Osteoblast (primary cell): ENCODE measurements around the gene FOXI2. TPM values are rescaled to one million over a fixed set of nuclear protein-coding genes. Genes with fewer than 3 reads are reported as not detected.

ENCODE experiments used
- DNase-seq: peaks from one replicate; pipeline ENCODE4 v3.0.0; 2011; ENCODE audit warnings: low spot score, mixed read lengths; ENCODE audit not compliant: insufficient read length; ENCODE audit errors: missing footprints
- H2AFZ ChIP-seq: 2 replicates; pipeline ENCODE4 v1.6.0; 2011; ENCODE audit warnings: mild to moderate bottlenecking, low read length
- H3K27ac ChIP-seq: 2 replicates; pipeline ENCODE4 v1.5.1; 2011; ENCODE audit warnings: mild to moderate bottlenecking, low read depth, low read length, moderate library complexity
- H3K27me3 ChIP-seq: 2 replicates; pipeline ENCODE4 v1.6.0; 2012; ENCODE audit warnings: mild to moderate bottlenecking, control low read depth, inconsistent platforms, low read length, moderate library complexity; ENCODE audit not compliant: insufficient read depth
- H3K36me3 ChIP-seq: 2 replicates; pipeline ENCODE4 v1.5.1; 2011; ENCODE audit warnings: mild to moderate bottlenecking, low read length, control low read depth, moderate library complexity; ENCODE audit not compliant: insufficient read depth
- H3K4me1 ChIP-seq: 2 replicates; pipeline ENCODE4 v1.5.1; 2011; ENCODE audit warnings: mild to moderate bottlenecking, low read length, control low read depth, moderate library complexity; ENCODE audit not compliant: insufficient read depth
- H3K4me2 ChIP-seq: 2 replicates; pipeline ENCODE4 v1.6.0; 2011; ENCODE audit warnings: mild to moderate bottlenecking, low read length; ENCODE audit not compliant: insufficient read depth
- H3K4me3 ChIP-seq: fragments of 200-600 bp; sonication (generic); 3 replicates; pipeline ENCODE4 v1.5.1; 2012; ENCODE audit warnings: mild to moderate bottlenecking, low read length, inconsistent platforms; ENCODE audit not compliant: insufficient read depth
- H3K79me2 ChIP-seq: 2 replicates; pipeline ENCODE4 v1.6.0; 2012; ENCODE audit warnings: mild to moderate bottlenecking, low read length, control low read depth, inconsistent platforms; ENCODE audit not compliant: insufficient read depth
- H3K9me3 ChIP-seq: 2 replicates; pipeline ENCODE4 v1.5.1; 2011; ENCODE audit warnings: low read depth, low read length, control low read depth
- H4K20me1 ChIP-seq: 2 replicates; pipeline ENCODE4 v1.6.0; 2012; ENCODE audit warnings: mild to moderate bottlenecking, low read length, control low read depth; ENCODE audit not compliant: insufficient read depth
- total RNA-seq: library from RNA; depleted of rRNA; stranded (reverse); fragments of >200 nt; gene quantifications from 2 replicates; pipeline ENCODE4 v1.2.3, GENCODE V29; 2012
- TF ChIP-seq, protein P1 (sequence below): IDR thresholded peaks from 2 replicates; pipeline ENCODE4 v1.5.1; 2011; ENCODE audit warnings: mild to moderate bottlenecking, low read depth, low read length, moderate library complexity; ENCODE audit errors: extremely low read depth

The FOXI2 gene
- not detected in 2 replicates for total RNA-seq

DNA sequence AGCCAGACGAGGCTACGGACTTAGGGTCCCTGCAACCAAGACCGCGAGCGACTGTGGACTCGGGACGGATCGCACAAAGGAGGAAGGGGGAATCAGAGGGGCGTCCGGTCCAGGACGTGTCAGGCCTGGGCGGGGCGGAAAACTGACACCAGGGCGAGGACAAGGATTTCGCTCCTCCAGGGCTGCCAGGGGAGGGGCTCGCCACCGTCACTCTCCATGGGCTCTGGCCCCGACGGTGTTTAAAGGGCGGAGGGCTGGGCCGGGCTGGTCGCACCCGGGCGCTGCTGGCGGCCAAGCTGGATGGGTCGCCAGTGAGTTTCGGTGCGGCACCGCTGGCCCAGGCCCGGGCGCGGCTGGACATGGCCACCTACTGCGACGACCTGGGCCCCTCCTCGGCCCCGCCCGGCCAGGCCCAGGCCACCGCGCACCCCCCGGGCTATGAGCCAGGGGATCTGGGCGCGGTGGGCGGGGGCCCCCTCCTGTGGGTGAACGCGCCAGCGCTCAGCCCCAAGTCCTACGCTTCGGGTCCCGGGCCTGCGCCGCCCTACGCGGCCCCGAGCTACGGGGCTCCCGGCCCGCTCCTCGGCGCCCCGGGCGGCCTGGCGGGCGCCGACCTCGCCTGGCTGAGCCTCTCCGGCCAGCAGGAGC, at the start of gene FOXI2:
Gene FOXI2 (plus strand): TSS at position 271 of the 648 bp plus-strand sequence. CDS start 89 bp downstream, at position 360.
- TF ChIP-seq, protein P1, sequence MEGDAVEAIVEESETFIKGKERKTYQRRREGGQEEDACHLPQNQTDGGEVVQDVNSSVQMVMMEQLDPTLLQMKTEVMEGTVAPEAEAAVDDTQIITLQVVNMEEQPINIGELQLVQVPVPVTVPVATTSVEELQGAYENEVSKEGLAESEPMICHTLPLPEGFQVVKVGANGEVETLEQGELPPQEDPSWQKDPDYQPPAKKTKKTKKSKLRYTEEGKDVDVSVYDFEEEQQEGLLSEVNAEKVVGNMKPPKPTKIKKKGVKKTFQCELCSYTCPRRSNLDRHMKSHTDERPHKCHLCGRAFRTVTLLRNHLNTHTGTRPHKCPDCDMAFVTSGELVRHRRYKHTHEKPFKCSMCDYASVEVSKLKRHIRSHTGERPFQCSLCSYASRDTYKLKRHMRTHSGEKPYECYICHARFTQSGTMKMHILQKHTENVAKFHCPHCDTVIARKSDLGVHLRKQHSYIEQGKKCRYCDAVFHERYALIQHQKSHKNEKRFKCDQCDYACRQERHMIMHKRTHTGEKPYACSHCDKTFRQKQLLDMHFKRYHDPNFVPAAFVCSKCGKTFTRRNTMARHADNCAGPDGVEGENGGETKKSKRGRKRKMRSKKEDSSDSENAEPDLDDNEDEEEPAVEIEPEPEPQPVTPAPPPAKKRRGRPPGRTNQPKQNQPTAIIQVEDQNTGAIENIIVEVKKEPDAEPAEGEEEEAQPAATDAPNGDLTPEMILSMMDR, result no peak
- Histone ChIP-seq H3K79me2 (no peaks in the 10 kb centered on the region), H3K4me2 (no peak within 1 kb of the TSS), H4K20me1 (no peaks in the 10 kb centered on the region), H3K4me1 (no peaks in the 10 kb centered on the region), H3K27ac (no peak within 1 kb of the TSS), H3K36me3 (no peaks in the 10 kb centered on the region), H3K9me3 (no peaks in the 10 kb centered on the region), H2AFZ (no peak within 1 kb of the TSS), H3K27me3 (peaks cover 29% of the 10 kb centered on the region), H3K4me3 (no peak within 1 kb of the TSS)
- peak; percentile 65 for DNase-seq

DNA sequence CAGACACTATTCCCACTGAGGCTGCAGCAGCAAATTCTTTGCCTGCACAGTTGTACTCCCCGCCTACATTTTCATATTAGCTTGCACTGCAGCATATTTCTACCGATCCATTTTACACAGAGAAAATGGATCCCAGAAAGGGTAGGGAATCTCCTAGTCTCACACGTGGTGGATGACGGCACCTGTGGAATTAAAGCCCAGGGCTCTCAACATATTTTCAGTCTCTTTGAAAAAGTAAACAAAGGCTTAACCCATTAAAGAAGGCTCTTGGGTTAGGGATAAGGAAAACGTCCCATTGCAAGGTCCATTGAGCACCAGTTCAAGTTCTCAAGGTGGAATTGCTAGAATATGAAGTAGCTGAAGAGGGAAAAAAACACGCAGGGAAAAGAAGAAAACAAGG, 49.4 kb upstream of the FOXI2 start:
- no peaks in the 10 kb centered on the region for H4K20me1 ChIP-seq
- H3K36me3 ChIP-seq, result no peaks in the 10 kb centered on the region
- TF ChIP-seq, protein P1, result no peak
- no peak overlapping the region for H3K4me3 ChIP-seq
- no peak overlapping the region for H3K27ac ChIP-seq
- no peaks in the 10 kb centered on the region for H3K27me3 ChIP-seq
- H2AFZ ChIP-seq, result no peak overlapping the region
- H3K79me2 ChIP-seq, result no peaks in the 10 kb centered on the region
- no peaks in the 10 kb centered on the region for H3K9me3 ChIP-seq
- no peak overlapping the region for H3K4me2 ChIP-seq
- no peaks in the 10 kb centered on the region for H3K4me1 ChIP-seq
- no peak for DNase-seq

DNA sequence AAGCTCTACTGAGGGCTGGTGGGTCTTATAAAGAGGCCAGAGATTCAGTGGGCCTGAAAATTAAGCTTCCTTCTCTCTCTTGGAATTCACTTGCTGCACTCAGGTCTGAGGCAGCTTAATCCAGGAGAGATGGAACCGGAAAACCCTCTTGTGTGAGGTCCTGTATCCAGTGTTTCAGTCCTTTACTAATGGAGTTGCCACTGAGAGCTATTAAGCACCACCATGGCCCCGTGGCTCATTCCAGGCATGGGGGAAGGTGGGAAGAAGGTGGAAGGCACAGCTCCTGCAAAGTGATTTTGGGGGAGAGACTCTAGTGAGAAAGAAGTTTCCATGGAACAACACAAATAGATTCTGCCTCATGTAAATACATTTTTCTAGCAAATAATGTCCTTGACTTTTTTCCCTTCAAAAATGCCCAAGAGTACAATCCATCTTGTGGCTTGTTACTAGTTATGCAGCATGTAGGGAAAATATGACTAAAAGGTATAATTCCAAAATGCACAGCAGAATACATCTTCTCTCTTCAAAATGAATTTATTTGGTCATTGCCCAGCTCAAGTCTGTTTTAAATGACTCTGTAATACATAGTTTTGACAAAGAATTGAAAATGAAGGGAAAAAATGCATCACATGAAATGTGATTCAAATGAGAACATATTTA, 46.7 kb upstream of the FOXI2 start:
- H3K36me3 ChIP-seq, result no peaks in the 10 kb centered on the region
- DNase-seq, result no peak
- TF ChIP-seq, protein P1, result no peak
- no peak overlapping the region for H2AFZ ChIP-seq
- no peak overlapping the region for H3K27ac ChIP-seq
- H3K4me1 ChIP-seq, result no peaks in the 10 kb centered on the region
- no peaks in the 10 kb centered on the region for H3K27me3 ChIP-seq
- H3K4me2 ChIP-seq, result no peak overlapping the region
- no peaks in the 10 kb centered on the region for H3K9me3 ChIP-seq
- H3K4me3 ChIP-seq, result no peak overlapping the region
- no peaks in the 10 kb centered on the region for H4K20me1 ChIP-seq
- no peaks in the 10 kb centered on the region for H3K79me2 ChIP-seq

- H3K4me2 ChIP-seq, result no peak overlapping the region
- no peaks in the 10 kb centered on the region for H3K36me3 ChIP-seq
- H3K79me2 ChIP-seq, result no peaks in the 10 kb centered on the region
- no peak for DNase-seq
- H3K27me3 ChIP-seq, result no peaks in the 10 kb centered on the region
- no peaks in the 10 kb centered on the region for H3K9me3 ChIP-seq
- no peak overlapping the region for H3K4me3 ChIP-seq
- no peak overlapping the region for H2AFZ ChIP-seq
- TF ChIP-seq, protein P1, result peak; percentile 51
- no peak overlapping the region for H3K27ac ChIP-seq
- H4K20me1 ChIP-seq, result no peaks in the 10 kb centered on the region
- H3K4me1 ChIP-seq, result no peaks in the 10 kb centered on the region
These were observed 42.3 kb upstream of the FOXI2 start for GRCh38 chr10:127694580-127695193.
